ENCODE data around the gene DEPDC7. TPM values are rescaled to one million over a fixed set of nuclear protein-coding genes. Genes with fewer than 3 reads are reported as not detected.

Gene DEPDC7
- total and polyA plus RNA-seq, 2 experiments from 2014 or later = 8.6 to 10.9 TPM

GRCh38 chr11:33018840-33019239 lies 3.2 kb downstream of the DEPDC7 start:
- Histone ChIP-seq H3K79me2 (replicated peaks; ENCODE audit: insufficient read depth) (no peaks in the 10 kb centered on the region), H3K9me2 (ENCODE audit: insufficient read depth) (no peaks in the 10 kb centered on the region), H3F3A (replicated peaks; ENCODE audit: low read depth) (peaks cover 4% of the 10 kb centered on the region; the same call in 1 of the 2 replicates), H3K36me3 (ENCODE audit: insufficient read depth) (no peaks in the 10 kb centered on the region), H3K4me1 (ENCODE audit: insufficient read depth) (peaks cover 16% of the 10 kb centered on the region), H3K4me3 (no peak overlapping the region), H3K27ac (ENCODE audit: low read depth) (no peak overlapping the region), H2AFZ (no peak overlapping the region), H3K27me3 (ENCODE audit: insufficient read depth) (peaks cover 11% of the 10 kb centered on the region), H4K20me1 (replicated peaks; ENCODE audit: insufficient read depth) (no peaks in the 10 kb centered on the region), H3K4me2 (no peak overlapping the region)
- TF ChIP-seq REST (IDR thresholded peaks at IDR 0.05; ENCODE audit: unreplicated experiment) (no peak), JUNB (IDR thresholded peaks at IDR 0.05; ENCODE audit: unreplicated experiment) (no peak)
- H3K4me3 Mint-ChIP-seq = no peak overlapping the region
- no peak overlapping the region for H3K27ac Mint-ChIP-seq
- no peaks in the 10 kb centered on the region for H3K36me3 Mint-ChIP-seq (ENCODE audit: low read depth)
- H3K27me3 Mint-ChIP-seq (ENCODE audit: insufficient read depth, low read depth, poor library complexity) = peaks cover 16% of the 10 kb centered on the region
- H3K4me1 Mint-ChIP-seq = peaks cover 17% of the 10 kb centered on the region; the same call in 2 of the 3 replicates
- ATAC-seq = no peak
- no peak for DNase-seq (ENCODE audit: low spot score)
- no peaks in the 10 kb centered on the region for H3K9me3 Mint-ChIP-seq

- H3K9me3 Mint-ChIP-seq = no peaks in the 10 kb centered on the region
- Histone ChIP-seq H3K9me2 (ENCODE audit: insufficient read depth) (no peaks in the 10 kb centered on the region), H3K4me1 (ENCODE audit: insufficient read depth) (peaks cover 24% of the 10 kb centered on the region), H3K4me3 (no peak overlapping the region), H3K36me3 (ENCODE audit: insufficient read depth) (no peaks in the 10 kb centered on the region), H4K20me1 (replicated peaks; ENCODE audit: insufficient read depth) (no peaks in the 10 kb centered on the region), H3K79me2 (replicated peaks; ENCODE audit: insufficient read depth) (no peaks in the 10 kb centered on the region), H3K27me3 (ENCODE audit: insufficient read depth) (peaks cover 8% of the 10 kb centered on the region), H2AFZ (no peak overlapping the region), H3F3A (replicated peaks; ENCODE audit: low read depth) (no peaks in the 10 kb centered on the region), H3K27ac (ENCODE audit: low read depth) (no peak overlapping the region), H3K4me2 (no peak overlapping the region)
- TF ChIP-seq EZH2phosphoT487 (IDR thresholded peaks at IDR 0.05; ENCODE audit: unreplicated experiment) (no peak), ZNF114 (CRISPR knock-in tag; IDR thresholded peaks at IDR 0.05) (no peak), ZNF331 (CRISPR knock-in tag; IDR thresholded peaks at IDR 0.05; ENCODE audit: low read depth) (no peak), JUNB (IDR thresholded peaks at IDR 0.05; ENCODE audit: unreplicated experiment) (no peak), POLR2AphosphoS5 (IDR thresholded peaks at IDR 0.05; ENCODE audit: low read depth) (no peak), STAT1 (IDR thresholded peaks at IDR 0.05; ENCODE audit: unreplicated experiment) (no peak)
- TF ChIP-seq, protein P1, sequence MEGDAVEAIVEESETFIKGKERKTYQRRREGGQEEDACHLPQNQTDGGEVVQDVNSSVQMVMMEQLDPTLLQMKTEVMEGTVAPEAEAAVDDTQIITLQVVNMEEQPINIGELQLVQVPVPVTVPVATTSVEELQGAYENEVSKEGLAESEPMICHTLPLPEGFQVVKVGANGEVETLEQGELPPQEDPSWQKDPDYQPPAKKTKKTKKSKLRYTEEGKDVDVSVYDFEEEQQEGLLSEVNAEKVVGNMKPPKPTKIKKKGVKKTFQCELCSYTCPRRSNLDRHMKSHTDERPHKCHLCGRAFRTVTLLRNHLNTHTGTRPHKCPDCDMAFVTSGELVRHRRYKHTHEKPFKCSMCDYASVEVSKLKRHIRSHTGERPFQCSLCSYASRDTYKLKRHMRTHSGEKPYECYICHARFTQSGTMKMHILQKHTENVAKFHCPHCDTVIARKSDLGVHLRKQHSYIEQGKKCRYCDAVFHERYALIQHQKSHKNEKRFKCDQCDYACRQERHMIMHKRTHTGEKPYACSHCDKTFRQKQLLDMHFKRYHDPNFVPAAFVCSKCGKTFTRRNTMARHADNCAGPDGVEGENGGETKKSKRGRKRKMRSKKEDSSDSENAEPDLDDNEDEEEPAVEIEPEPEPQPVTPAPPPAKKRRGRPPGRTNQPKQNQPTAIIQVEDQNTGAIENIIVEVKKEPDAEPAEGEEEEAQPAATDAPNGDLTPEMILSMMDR (conservative IDR thresholded peaks at IDR 0.05; ENCODE audit: low read depth in 2 of 2) = no peak
- TF ChIP-seq, protein P2, sequence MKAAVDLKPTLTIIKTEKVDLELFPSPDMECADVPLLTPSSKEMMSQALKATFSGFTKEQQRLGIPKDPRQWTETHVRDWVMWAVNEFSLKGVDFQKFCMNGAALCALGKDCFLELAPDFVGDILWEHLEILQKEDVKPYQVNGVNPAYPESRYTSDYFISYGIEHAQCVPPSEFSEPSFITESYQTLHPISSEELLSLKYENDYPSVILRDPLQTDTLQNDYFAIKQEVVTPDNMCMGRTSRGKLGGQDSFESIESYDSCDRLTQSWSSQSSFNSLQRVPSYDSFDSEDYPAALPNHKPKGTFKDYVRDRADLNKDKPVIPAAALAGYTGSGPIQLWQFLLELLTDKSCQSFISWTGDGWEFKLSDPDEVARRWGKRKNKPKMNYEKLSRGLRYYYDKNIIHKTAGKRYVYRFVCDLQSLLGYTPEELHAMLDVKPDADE (IDR thresholded peaks at IDR 0.05) = no peak
- peaks cover 24% of the 10 kb centered on the region for H3K4me1 Mint-ChIP-seq
- no peak for DNase-seq (ENCODE audit: low spot score)
- no peak overlapping the region for H3K4me3 Mint-ChIP-seq
- H3K27ac Mint-ChIP-seq = no peak overlapping the region
- ATAC-seq = no peak
- no peaks in the 10 kb centered on the region for H3K27me3 Mint-ChIP-seq (ENCODE audit: insufficient read depth, low read depth, poor library complexity)
- H3K36me3 Mint-ChIP-seq (ENCODE audit: low read depth) = no peaks in the 10 kb centered on the region
Measured at GRCh38 chr11:33021501-33021900, 5.8 kb downstream of the DEPDC7 start.
